BE2C (cell line): Measurements from ENCODE around the gene FAM120C.

ENCODE experiments used
- DNase-seq: peaks from one replicate; pipeline ENCODE4 v3.0.0-alpha.2; 2020
- H3K27me3 ChIP-seq: fragments of 250-450 bp; sonication (Bioruptor Pico); 2 replicates; pipeline ENCODE4 v1.5.1; 2020; ENCODE audit warnings: mild to moderate bottlenecking
- H3K36me3 ChIP-seq: fragments of 250-450 bp; sonication (Bioruptor Pico); 2 replicates; pipeline ENCODE4 v1.5.1; 2020; ENCODE audit warnings: mild to moderate bottlenecking
- H3K4me1 ChIP-seq: fragments of 250-450 bp; sonication (Bioruptor Pico); 2 replicates; pipeline ENCODE4 v1.5.1; 2020
- H3K4me3 ChIP-seq: 2 replicates; pipeline ENCODE4 v1.5.1; 2011; ENCODE audit warnings: low read depth, low read length
- H3K9me3 ChIP-seq: fragments of 250-450 bp; sonication (Bioruptor Pico); 2 replicates; pipeline ENCODE4 v1.5.1; 2020
- TF ChIP-seq, protein P1 (sequence below): IDR thresholded peaks from 2 replicates; pipeline ENCODE4 v1.5.1; 2012; ENCODE audit warnings: mild to moderate bottlenecking, low read depth, low read length

The FAM120C gene

DNA sequence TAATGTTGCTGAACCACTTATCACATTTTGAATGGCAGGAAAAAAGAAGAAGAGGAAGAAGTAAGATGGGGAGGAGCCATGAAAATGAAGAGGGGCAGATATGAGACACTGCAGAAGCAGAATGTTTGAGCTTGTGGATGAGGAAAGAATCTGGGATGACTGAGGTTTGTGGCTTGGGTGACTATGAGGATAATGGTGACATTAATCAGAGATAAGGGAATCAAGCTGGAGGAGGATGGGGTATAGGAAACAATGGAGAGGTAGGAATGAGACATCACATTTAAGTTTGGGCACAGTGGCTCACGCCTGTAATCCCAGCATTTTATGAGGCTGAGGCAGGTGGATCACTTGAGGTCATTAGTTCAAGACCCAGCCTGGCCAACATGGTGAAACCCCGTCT, 119.7 kb downstream of the FAM120C start:
- TF ChIP-seq, protein P1, sequence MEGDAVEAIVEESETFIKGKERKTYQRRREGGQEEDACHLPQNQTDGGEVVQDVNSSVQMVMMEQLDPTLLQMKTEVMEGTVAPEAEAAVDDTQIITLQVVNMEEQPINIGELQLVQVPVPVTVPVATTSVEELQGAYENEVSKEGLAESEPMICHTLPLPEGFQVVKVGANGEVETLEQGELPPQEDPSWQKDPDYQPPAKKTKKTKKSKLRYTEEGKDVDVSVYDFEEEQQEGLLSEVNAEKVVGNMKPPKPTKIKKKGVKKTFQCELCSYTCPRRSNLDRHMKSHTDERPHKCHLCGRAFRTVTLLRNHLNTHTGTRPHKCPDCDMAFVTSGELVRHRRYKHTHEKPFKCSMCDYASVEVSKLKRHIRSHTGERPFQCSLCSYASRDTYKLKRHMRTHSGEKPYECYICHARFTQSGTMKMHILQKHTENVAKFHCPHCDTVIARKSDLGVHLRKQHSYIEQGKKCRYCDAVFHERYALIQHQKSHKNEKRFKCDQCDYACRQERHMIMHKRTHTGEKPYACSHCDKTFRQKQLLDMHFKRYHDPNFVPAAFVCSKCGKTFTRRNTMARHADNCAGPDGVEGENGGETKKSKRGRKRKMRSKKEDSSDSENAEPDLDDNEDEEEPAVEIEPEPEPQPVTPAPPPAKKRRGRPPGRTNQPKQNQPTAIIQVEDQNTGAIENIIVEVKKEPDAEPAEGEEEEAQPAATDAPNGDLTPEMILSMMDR, result no peak
- no peaks in the 10 kb centered on the region for H3K27me3 ChIP-seq
- H3K36me3 ChIP-seq, result no peaks in the 10 kb centered on the region
- no peaks in the 10 kb centered on the region for H3K9me3 ChIP-seq
- no peaks in the 10 kb centered on the region for H3K4me1 ChIP-seq
- DNase-seq, result no peak
- no peak overlapping the region for H3K4me3 ChIP-seq

DNA sequence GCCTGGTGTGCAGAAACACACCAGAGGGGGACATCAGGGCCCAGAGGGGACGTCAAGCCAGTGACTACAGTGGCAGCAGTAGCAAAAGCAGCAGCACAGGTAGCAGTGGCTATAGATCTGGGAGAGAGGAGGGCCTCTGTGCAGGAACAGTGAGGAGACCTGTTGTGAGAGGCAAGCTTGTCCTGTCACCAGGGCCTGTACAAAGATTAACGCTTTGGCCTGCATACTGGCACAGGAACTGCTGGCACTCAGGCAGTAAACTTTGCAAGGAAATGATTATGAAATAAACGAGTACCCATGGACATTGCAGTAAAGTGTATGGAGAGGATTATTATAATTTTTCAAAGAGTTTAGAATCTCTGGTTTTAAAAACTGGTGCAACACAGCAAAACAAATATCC, 133.3 kb downstream of the FAM120C start:
- no peaks in the 10 kb centered on the region for H3K27me3 ChIP-seq
- no peaks in the 10 kb centered on the region for H3K9me3 ChIP-seq
- DNase-seq, result no peak
- TF ChIP-seq, protein P1, result no peak
- H3K36me3 ChIP-seq, result no peaks in the 10 kb centered on the region
- no peak overlapping the region for H3K4me3 ChIP-seq
- no peaks in the 10 kb centered on the region; the same call in 1 of the 2 replicates for H3K4me1 ChIP-seq

DNA sequence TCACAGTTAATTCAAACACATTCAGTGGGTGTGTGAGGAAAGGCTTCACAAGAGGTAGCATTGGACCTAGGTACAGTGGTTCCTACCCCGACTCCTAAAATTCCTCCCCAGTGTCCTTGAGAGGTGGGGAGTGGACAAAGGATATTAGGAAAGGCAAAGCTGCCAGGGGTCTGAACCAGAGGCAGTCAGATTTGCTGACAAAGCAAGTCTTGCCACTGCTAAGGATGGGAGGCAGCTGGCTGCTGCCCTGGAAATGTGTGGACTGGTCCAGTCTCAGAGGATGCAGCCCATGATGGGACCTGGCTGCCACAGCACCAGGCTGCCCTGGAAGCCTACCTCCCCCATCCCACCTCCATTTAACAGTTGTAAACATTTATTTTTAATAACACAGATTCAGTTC, 134.6 kb downstream of the FAM120C start:
- TF ChIP-seq, protein P1, result no peak
- Histone ChIP-seq H3K4me3 (no peak overlapping the region), H3K27me3 (no peaks in the 10 kb centered on the region), H3K36me3 (no peaks in the 10 kb centered on the region), H3K4me1 (no peaks in the 10 kb centered on the region; the same call in 1 of the 2 replicates), H3K9me3 (no peaks in the 10 kb centered on the region)
- DNase-seq, result no peak

DNA sequence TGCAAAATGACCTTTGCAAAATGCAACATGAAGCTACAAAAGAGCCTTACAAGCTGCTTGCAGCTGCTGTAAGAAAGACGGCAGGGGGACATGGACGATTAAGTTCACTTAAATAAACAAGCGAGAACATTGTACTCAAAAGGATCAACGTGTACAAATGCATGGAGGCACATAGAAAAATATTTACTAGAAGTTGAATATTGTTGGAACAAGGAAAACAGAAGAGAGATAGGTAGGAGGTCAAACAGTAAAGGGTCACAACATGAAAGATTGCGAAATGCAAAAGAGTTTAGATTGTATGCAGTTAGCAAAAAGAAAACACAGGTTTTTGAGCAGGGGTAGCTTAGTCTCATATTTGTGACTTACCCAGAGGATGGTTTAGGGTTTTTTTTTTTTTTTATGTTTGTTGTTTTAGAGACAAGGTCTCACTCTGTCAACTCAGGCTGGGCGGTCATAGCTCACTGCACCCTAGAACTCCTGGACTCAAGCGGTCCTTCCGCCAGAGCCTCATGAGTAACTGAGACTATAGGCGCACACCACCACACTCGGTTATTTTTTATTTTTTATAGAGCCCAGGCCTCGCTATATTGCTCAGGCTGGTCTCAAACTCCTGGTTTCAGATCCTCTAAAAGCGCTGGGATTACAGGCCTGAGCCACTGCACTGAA, 137.4 kb downstream of the FAM120C start:
- Histone ChIP-seq H3K9me3 (no peaks in the 10 kb centered on the region), H3K27me3 (no peaks in the 10 kb centered on the region), H3K4me1 (no peaks in the 10 kb centered on the region; the same call in 1 of the 2 replicates), H3K4me3 (no peak overlapping the region), H3K36me3 (no peaks in the 10 kb centered on the region)
- DNase-seq, result no peak
- TF ChIP-seq, protein P1, result no peak

DNA sequence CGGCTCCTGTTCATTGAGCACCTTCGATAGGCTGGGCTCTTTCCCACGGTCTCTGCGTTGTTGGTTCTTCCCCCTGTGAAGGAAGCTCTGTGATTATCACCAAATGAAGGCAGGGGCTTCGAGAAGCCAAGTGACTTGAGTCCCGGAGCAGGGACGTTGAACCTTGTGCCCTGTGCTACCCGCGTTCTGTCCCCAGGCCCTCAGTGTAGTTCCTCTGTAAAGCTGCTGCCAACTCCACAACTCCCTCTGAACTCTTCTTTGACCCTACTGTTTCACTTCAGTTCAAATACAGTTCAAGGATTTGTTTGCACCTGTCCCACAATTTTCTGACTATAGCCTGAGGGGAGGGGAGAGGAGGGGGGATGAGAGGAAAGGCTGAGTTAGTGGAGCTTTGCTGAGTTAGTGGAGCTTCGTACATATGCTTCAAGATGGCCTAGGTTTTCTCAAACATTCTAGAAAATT, 138.1 kb downstream of the FAM120C start:
- Histone ChIP-seq H3K27me3 (no peaks in the 10 kb centered on the region), H3K4me3 (peak overlapping the region; percentile 80), H3K9me3 (no peaks in the 10 kb centered on the region), H3K36me3 (no peaks in the 10 kb centered on the region), H3K4me1 (no peaks in the 10 kb centered on the region; the same call in 1 of the 2 replicates)
- no peak for DNase-seq
- TF ChIP-seq, protein P1, result no peak

DNA sequence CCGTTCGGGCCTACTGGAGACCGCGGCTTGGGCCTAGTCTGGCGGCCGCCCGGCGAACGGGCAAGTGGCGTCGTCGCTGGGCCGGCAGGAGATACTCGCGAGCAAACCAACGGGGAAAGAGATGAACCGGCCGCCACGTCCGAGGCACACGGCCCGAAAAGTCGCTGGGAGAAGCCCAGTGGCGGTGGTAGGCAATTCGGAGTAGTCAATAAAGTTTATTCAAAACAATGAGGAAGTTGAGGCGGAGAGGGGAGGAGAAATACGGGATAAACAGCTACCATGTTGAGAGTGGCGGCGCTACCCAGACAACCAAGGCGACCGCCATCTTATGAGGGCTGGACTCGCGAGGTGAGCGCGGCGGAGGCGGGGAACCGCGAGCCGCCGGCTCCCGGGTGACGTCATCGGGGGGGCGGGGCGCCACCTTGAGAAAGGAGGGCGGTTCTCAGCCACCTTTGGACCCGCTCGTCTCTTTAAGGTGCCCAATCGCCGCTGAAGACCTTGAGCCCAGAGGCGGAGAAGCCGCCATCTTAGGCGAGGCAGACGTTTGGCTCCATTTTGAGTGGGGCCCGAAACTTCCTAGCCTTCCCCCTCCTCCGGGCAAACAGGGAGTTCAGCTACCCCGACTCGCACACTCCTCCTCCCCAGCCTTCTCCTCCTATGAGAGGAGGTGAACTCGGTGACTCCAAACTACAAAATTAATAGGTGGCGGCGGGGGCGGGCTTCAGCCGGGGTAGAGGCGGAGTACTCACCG, 138.8 kb downstream of the FAM120C start, which contains the start of gene PHF8:
Gene PHF8 (minus strand): TSS at position 348 of the 751 bp plus-strand sequence. CDS start 1,745 bp downstream, outside the sequence.
- Histone ChIP-seq H3K9me3 (no peaks in the 10 kb centered on the region), H3K27me3 (no peaks in the 10 kb centered on the region)
- TF ChIP-seq, protein P1, result no peak

More for the DNA sequence above, 138.8 kb downstream of the FAM120C start, which contains the start of gene PHF8:
- Histone ChIP-seq H3K36me3 (no peaks in the 10 kb centered on the region; the same call in 1 of the 2 replicates), H3K4me3 (peak within 1 kb of the TSS; percentile 80), H3K4me1 (no peaks in the 10 kb centered on the region; the same call in 1 of the 2 replicates)
- DNase-seq, result peak; percentile 94
